IPS-18c (cell line): ENCODE results near the gene OPA1.

Experiments used
- H3K4me3 ChIP-seq: 2 replicates; pipeline ENCODE4 v1.7.0; 2013; ENCODE audit warnings: low read depth, mild to moderate bottlenecking, low read length, moderate library complexity; ENCODE audit not compliant: insufficient read depth
- H3K9me3 ChIP-seq: one replicate; pipeline ENCODE4 v1.6.1; 2013; ENCODE audit warnings: mild to moderate bottlenecking, low read length, moderate library complexity; ENCODE audit not compliant: control insufficient read depth, insufficient read depth

Gene OPA1

DNA sequence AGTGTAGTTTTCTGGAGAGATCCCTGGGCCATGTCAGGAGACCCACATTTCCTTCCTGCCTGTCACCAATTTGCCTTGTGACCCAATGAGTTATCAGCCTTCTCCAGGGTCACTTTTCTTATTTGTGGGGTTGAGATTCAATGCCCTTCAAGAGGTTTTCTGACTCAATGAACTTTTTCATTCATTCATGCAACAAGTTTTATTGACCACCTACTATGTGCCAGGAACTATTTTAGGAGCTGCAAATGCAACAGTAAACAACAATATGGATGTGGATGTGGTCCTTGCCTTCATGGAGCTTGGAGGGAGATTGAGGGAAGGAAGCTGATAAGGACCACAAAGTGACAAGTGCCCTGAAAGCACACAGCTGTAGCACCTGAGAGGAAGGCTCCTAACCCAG lies 142.8 kb downstream of the OPA1 start:
- no peaks in the 10 kb centered on the region for H3K9me3 ChIP-seq
- no peak overlapping the region for H3K4me3 ChIP-seq

DNA sequence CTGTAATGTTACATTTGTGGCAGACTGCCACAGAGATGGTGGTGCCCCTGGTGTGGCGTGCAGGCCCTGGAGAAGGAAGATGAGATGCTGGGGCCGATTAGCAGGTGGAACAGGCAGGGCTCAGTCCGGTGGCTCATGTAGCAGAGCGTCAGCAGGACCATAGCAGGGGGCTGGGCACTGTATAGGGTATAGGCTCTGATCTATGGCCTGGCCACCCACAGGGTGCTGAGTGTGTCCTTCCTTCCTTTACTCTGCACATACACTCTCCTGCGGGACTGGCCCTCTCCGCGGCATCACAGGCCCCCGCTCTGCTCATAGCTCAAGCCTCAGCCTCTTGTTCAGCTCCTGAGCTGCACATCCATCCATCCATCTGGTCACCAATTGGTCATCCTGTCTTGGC lies 143.6 kb downstream of the OPA1 start:
- no peaks in the 10 kb centered on the region for H3K9me3 ChIP-seq
- H3K4me3 ChIP-seq: no peak overlapping the region

- Histone ChIP-seq H3K4me3 (no peak overlapping the region), H3K9me3 (no peaks in the 10 kb centered on the region)
Observed at GRCh38 chr3:193737191-193737751, 144.3 kb downstream of the OPA1 start.

- Histone ChIP-seq H3K4me3 (no peak overlapping the region), H3K9me3 (no peaks in the 10 kb centered on the region)
Observed at GRCh38 chr3:193742628-193743027, 149.6 kb downstream of the OPA1 start.

DNA sequence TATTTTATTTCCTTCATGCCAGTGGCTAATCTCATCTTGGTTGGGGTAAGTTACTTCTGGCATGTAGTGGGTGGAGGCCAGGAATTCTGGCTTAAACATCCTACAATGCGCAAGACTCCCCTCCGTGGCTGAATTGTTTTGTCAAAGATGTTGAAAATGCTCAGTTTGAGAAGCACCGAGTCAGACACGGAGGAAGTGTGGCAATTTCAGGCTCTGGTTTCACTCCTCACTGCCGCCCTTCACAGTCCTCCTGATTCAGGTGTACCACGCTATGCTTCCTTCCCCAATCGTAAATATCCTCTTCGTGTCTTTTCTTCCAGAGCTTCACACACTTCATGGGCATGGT lies 150.7 kb downstream of the OPA1 start:
- H3K4me3 ChIP-seq: no peak overlapping the region

DNA sequence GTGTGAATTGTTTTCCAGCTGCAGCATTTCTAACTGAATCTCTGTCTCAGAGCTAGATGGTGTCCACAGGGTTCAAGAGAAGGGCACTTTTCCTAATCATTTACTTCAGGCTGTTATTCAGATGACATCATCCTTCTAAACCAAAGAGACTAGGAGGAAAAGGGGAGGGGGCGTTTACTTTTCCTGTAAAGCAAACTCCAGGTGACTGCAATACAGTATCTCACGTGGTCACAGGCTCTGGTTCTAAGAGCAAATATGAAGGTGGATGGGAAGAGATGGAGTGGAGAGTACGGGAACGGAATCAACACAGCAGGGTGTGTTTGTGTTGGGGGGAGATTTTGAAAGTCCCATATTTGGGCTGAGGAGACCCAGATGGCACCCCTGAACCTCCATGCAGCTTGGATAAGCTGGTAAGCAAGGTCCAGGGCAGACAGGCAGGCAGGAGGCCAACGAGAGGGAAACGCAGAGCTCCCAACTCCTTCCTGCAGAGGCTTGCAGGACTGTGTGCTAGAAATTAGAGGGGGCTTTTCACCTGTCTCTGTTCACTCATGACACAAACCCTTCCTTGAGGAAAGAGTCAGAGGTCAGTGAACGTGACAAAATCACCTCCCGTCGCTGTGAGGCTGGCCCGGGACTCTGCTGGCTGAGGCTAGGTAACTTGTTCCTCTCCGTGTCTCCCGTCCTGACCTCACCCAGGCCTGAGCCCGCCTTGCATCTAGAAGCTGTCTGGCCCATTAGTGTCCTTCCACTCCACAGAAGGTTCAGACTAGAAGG lies 151.2 kb downstream of the OPA1 start:
- Histone ChIP-seq H3K4me3 (no peak overlapping the region), H3K9me3 (no peaks in the 10 kb centered on the region)

More for the DNA sequence above, 150.7 kb downstream of the OPA1 start:
- no peaks in the 10 kb centered on the region for H3K9me3 ChIP-seq

DNA sequence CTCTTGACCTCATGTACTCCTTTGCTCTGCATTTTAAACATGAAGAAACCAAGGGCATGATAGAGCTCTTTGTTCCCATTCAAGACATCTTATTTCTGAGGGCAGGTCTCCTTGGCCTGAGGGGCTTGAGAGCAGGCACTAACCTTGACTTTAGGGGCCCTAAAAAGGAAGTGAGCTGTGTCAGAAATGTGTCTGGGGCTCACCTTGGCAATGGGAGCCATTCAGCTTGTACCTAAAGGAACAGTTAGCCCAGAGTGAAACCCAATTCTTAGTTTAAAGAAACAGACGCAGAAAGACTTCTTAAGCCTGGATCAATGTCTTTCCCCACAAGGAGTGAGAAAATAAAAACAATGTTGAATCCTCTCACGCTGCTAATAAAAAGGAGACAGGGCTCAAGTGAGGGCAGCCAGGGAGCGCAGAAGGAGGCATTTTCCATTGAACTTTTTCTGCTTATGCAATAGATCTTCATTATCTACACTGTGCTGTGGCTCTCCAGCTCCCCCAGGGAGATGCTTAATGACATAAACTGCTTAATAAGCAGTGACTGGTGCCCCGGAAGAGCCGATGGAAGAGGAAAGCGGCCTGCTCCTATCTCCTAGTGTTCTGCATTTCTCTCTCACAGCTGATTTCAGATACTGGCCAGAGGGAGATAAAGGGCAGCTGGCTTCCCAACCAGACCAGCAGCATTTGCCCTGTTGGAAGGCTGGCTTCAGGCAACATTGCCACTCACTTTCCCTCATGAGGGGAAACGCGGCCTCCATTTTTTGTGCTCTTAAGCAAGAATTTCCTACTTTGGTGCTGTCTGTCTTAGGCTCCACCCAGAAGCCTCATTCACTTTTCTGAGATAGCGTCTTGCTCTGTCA lies 152.0 kb downstream of the OPA1 start:
- no peak overlapping the region for H3K4me3 ChIP-seq
- no peaks in the 10 kb centered on the region for H3K9me3 ChIP-seq

GRCh38 chr3:193746832-193747231 lies 153.8 kb downstream of the OPA1 start:
- no peaks in the 10 kb centered on the region for H3K9me3 ChIP-seq
- no peak overlapping the region for H3K4me3 ChIP-seq
